Activated T-cell treated with anti-CD3 and anti-CD28 coated beads for 24 hours (primary cell): ENCODE results near the gene CUX1.
"Not testable (repeated sequence)": the region's sequence is repeated elsewhere in the genome, so short reads cannot be mapped to it uniquely, and the experiment has no call there.

Experiments used
- DNase-seq: peaks from one replicate; pipeline ENCODE4 v3.0.0-alpha.2; 2020; ENCODE audit warnings: low read depth

The CUX1 gene

GRCh38 chr7:102215256-102215655 lies 397.8 kb downstream of the CUX1 start:
- DNase-seq: no peak

- DNase-seq: no peak
These were observed 398.3 kb downstream of the CUX1 start for GRCh38 chr7:102215711-102216110.

- no peak for DNase-seq
These were observed 399.3 kb downstream of the CUX1 start for GRCh38 chr7:102216573-102217314.

GRCh38 chr7:102220229-102220850 lies 402.9 kb downstream of the CUX1 start:
- DNase-seq: no peak

- DNase-seq: no peak
These were observed 403.8 kb downstream of the CUX1 start for GRCh38 chr7:102220960-102221800.

- no peak for DNase-seq
These were observed 404.5 kb downstream of the CUX1 start for GRCh38 chr7:102221961-102222360.

GRCh38 chr7:102222445-102222844 lies 405.0 kb downstream of the CUX1 start:
- DNase-seq: no peak

GRCh38 chr7:102223184-102223583 lies 405.8 kb downstream of the CUX1 start:
- no peak for DNase-seq

- no peak for DNase-seq
These were observed 407.6 kb downstream of the CUX1 start for GRCh38 chr7:102225025-102225424.

GRCh38 chr7:102227371-102227770 lies 409.9 kb downstream of the CUX1 start:
- DNase-seq: no peak

- DNase-seq: no peak
These were observed 411.5 kb downstream of the CUX1 start for GRCh38 chr7:102228935-102229334.

- DNase-seq: not testable (repeated sequence)
These were observed 412.7 kb downstream of the CUX1 start for GRCh38 chr7:102230162-102230561.

- no peak for DNase-seq
These were observed 413.2 kb downstream of the CUX1 start for GRCh38 chr7:102230593-102230992.

- no peak for DNase-seq
These were observed 415.3 kb downstream of the CUX1 start for GRCh38 chr7:102232611-102233286.

GRCh38 chr7:102234131-102234530 lies 416.7 kb downstream of the CUX1 start:
- no peak for DNase-seq

- no peak for DNase-seq
These were observed 417.6 kb downstream of the CUX1 start for GRCh38 chr7:102234801-102235550.

- no peak for DNase-seq
These were observed 418.7 kb downstream of the CUX1 start for GRCh38 chr7:102236102-102236501.

GRCh38 chr7:102236592-102237287 lies 419.3 kb downstream of the CUX1 start:
- DNase-seq: peak; percentile 26

GRCh38 chr7:102239206-102239820 lies 421.9 kb downstream of the CUX1 start:
- no peak for DNase-seq

GRCh38 chr7:102241431-102241830 lies 424.0 kb downstream of the CUX1 start:
- DNase-seq: no peak
